B cell (primary cell): ENCODE results near the gene TIAM2. TPM values are rescaled to one million over a fixed set of nuclear protein-coding genes. Genes with fewer than 3 reads are reported as not detected.
"Not testable (repeated sequence)": the region's sequence is repeated elsewhere in the genome, so short reads cannot be mapped to it uniquely, and the experiment has no call there.

Source experiments
- ATAC-seq: fragments of 200-7000 bp; cut with Tn5 transposase; one replicate; pipeline ENCODE4 v1.10.0; 2021; ENCODE audit warnings: low read depth, mild to moderate bottlenecking, moderate number of reproducible peaks, moderate library complexity
- CTCF ChIA-PET: fragments of 350-600 bp; sonication (Branson Sonifier 250); formaldehyde crosslinking; loops from one replicate; lab custom pipeline; 2021; ENCODE audit warnings: antibody characterized with exemption, inconsistent platforms; lab: Charles Lee
- POLR2A ChIA-PET: fragments of 350-600 bp; sonication (Branson Sonifier 250); formaldehyde crosslinking; loops from one replicate; lab custom pipeline; 2021; ENCODE audit warnings: antibody characterized with exemption; lab: Charles Lee
- DNase-seq: peaks from one replicate; pipeline ENCODE4 v3.0.0; 2013
- H2AFZ ChIP-seq: 2 replicates; pipeline ENCODE4 v1.6.1; 2012; ENCODE audit warnings: mild to moderate bottlenecking, low read depth, low read length; ENCODE audit not compliant: insufficient read depth, poor library complexity, severe bottlenecking
- H3K27ac ChIP-seq, 2 donors: 1 replicate in 1 of 2; 2 replicates in 1 of 2; pipeline ENCODE4 v1.5.1; 2012 to 2013; ENCODE audit warnings: low read length in 2 of 2, mild to moderate bottlenecking in 2 of 2, moderate library complexity in 1 of 2
- H3K27me3 ChIP-seq, 4 experiments: fragments of 200-600 bp in 1 of 4; sonication (generic) in 1 of 4; replicated peaks in 1 of 4; 1 replicate in 2 of 4; 2 replicates in 2 of 4; pipeline versions ENCODE4 v1.6.1 to v1.7.0; 2013 to 2016; ENCODE audit warnings: low read length in 3 of 4, mild to moderate bottlenecking in 2 of 4, mixed read lengths in 1 of 4, moderate library complexity in 1 of 4; ENCODE audit not compliant: insufficient read depth in 4 of 4, control insufficient read depth in 3 of 4; ENCODE audit errors: control extremely low read depth in 1 of 4
- H3K36me3 ChIP-seq, 2 experiments: replicated peaks in 1 of 2; 1 replicate in 1 of 2; 2 replicates in 1 of 2; pipeline versions ENCODE4 v1.6.1 to v1.7.1; 2013; ENCODE audit warnings: low read length in 1 of 2; ENCODE audit not compliant: insufficient read depth in 2 of 2, control insufficient read depth in 1 of 2; ENCODE audit errors: control extremely low read depth in 1 of 2, extremely low read depth in 1 of 2
- H3K4me1 ChIP-seq, 2 donors: fragments of 200-600 bp in 1 of 2; sonication (generic) in 1 of 2; 1 replicate in 1 of 2; 2 replicates in 1 of 2; pipeline versions ENCODE4 v1.5.1 to v1.6.1; 2013 to 2017; ENCODE audit warnings: low read length in 2 of 2; ENCODE audit not compliant: control insufficient read depth in 2 of 2, insufficient read depth in 2 of 2
- H3K4me2 ChIP-seq: replicated peaks from 2 replicates; pipeline ENCODE3; 2012; ENCODE audit warnings: mild to moderate bottlenecking, low read depth, low read length; ENCODE audit not compliant: poor library complexity, severe bottlenecking
- H3K4me3 ChIP-seq, 5 experiments: fragments of 200-600 bp in 1 of 5; sonication (generic) in 1 of 5; 1 replicate in 3 of 5; 2 replicates in 2 of 5; pipeline versions ENCODE4 v1.5.1 to v1.7.0; 2011 to 2016; ENCODE audit warnings: low read length in 4 of 5, mild to moderate bottlenecking in 4 of 5, low read depth in 2 of 5, control low read depth in 1 of 5, moderate library complexity in 1 of 5; ENCODE audit not compliant: insufficient read depth in 1 of 5; ENCODE audit errors: control extremely low read depth in 1 of 5, extremely low read depth in 1 of 5
- H3K79me2 ChIP-seq: fragments of 200-600 bp; sonication (generic); one replicate; pipeline ENCODE4 v1.6.0; 2016; ENCODE audit warnings: low read length; ENCODE audit not compliant: control insufficient read depth, insufficient read depth
- H3K9ac ChIP-seq: fragments of 200-600 bp; sonication (generic); 2 replicates; pipeline ENCODE4 v1.6.1; 2017; ENCODE audit warnings: mild to moderate bottlenecking, low read length, moderate library complexity
- H3K9me3 ChIP-seq, 3 donors: one replicate each; pipeline versions ENCODE4 v1.6.1 to v1.7.1; 2013; ENCODE audit warnings: low read length in 2 of 3; ENCODE audit not compliant: control insufficient read depth in 2 of 3, insufficient read depth in 1 of 3; ENCODE audit errors: control extremely low read depth in 1 of 3
- H4K20me1 ChIP-seq: 2 replicates; pipeline ENCODE4 v1.6.0; 2012; ENCODE audit warnings: mild to moderate bottlenecking, low read length; ENCODE audit not compliant: insufficient read depth, control insufficient read depth, poor library complexity, severe bottlenecking
- H3K27ac Mint-ChIP-seq: one replicate; pipeline ENCODE4 v1.8.0; 2021; ENCODE audit warnings: mixed read lengths
- H3K27me3 Mint-ChIP-seq: one replicate; pipeline ENCODE4 v1.8.0; 2021; ENCODE audit warnings: mixed read lengths
- H3K4me1 Mint-ChIP-seq: one replicate; pipeline ENCODE4 v1.8.0; 2021; ENCODE audit warnings: mixed read lengths
- H3K4me3 Mint-ChIP-seq: one replicate; pipeline ENCODE4 v1.8.0; 2021; ENCODE audit warnings: mixed read lengths
- H3K9me3 Mint-ChIP-seq: one replicate; pipeline ENCODE4 v1.8.0; 2022; ENCODE audit warnings: mixed read lengths; ENCODE audit not compliant: insufficient read depth
- EZH2 ChIP-seq: IDR thresholded peaks from 2 replicates; pipeline ENCODE4 v1.6.1; 2012; ENCODE audit warnings: borderline replicate concordance, low read depth, mild to moderate bottlenecking, moderate library complexity, low read length; ENCODE audit not compliant: insufficient read depth, poor library complexity, severe bottlenecking
- whole genome bisulfite sequencing: methylation state at CpG from one replicate; pipeline ENCODE4 v1.1.5; 2013; ENCODE audit warnings: missing lambda C conversion rate; ENCODE audit not compliant: insufficient coverage; 5-methylcytosine and 5-hydroxymethylcytosine counted together
- intact Hi-C: fragments of 100-400 bp; cut with micrococcal nuclease; formaldehyde crosslinking; loops from one replicate; pipeline ENCODE4 v1.10.0; 2022
- polyA plus RNA-seq: library from polyadenylated mRNA; depleted of rRNA; stranded (reverse); fragments of >200 nt; gene quantifications from 2 replicates; pipeline ENCODE4 v1.2.3, GENCODE V29; 2012
- total RNA-seq, 2 donors: library from RNA; stranded (reverse); fragments of 120-200 nt in 1 of 2; gene quantifications; 1 replicate in 1 of 2; 2 replicates in 1 of 2; pipeline versions ENCODE4 v1.2.3 to v1.2.4, GENCODE V29; 2013 to 2022
- TF ChIP-seq, protein P1 (sequence below): fragments of 200-600 bp; IDR thresholded peaks from one replicate; pipeline ENCODE4 v1.8.0; 2022; ENCODE audit warnings: antibody characterized with exemption, mild to moderate bottlenecking

Gene TIAM2
- total and polyA plus RNA-seq, 2 donors (not counting 1 experiment from before 2014, with no cell fraction given), result 13.1 to 18.8 TPM

DNA sequence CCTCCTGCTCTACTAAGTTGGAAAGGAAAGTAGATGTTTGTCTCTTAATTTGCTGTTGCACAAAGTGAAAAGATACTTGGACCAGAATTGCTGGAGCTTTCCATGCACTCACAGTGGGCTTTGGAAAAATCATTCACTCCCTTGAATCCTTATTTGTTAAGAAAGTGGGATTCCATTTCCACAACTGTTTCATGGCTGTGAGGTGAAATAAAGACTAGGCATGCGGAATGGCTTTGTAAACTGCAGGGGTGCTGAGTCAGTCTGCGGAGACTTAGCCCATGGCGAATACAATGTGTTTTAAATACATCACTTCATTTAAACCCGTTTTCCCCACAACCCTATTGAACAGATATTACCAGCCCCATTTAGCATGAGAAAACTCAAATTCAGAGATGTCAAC, 231.9 kb downstream of the TIAM2 start:
- Histone ChIP-seq H2AFZ (no peak overlapping the region), H3K4me2 (no peak overlapping the region), H3K27ac (no peak overlapping the region), H3K4me3 (no peak overlapping the region), H3K9ac (no peak overlapping the region), H3K4me1 (no peaks in the 10 kb centered on the region), H3K27me3 (no peaks in the 10 kb centered on the region), H3K9me3 (peaks cover 0 to 5% (median 0%) of the 10 kb centered on the region in 3 donors), H3K36me3 (no peaks in the 10 kb centered on the region), H4K20me1 (no peaks in the 10 kb centered on the region), H3K79me2 (no peaks in the 10 kb centered on the region)
- Mint-ChIP-seq H3K4me3 (no peak overlapping the region), H3K27me3 (no peaks in the 10 kb centered on the region), H3K9me3 (no peaks in the 10 kb centered on the region), H3K27ac (no peak overlapping the region), H3K4me1 (peaks cover 4% of the 10 kb centered on the region)
- intact Hi-C loops, result no loop called here
- POLR2A ChIA-PET, result no interaction called here
- CTCF ChIA-PET, result interaction anchor here (1.0 kb wide), 1 partner anchor 299 kb away, joined by 3 read pairs; no protein-coding TSS in a partner anchor
- no peak for DNase-seq
- 94% methylated on average over 2 of the region's 4 CpGs for WGBS
- ATAC-seq, result no peak
- TF ChIP-seq, protein P1, sequence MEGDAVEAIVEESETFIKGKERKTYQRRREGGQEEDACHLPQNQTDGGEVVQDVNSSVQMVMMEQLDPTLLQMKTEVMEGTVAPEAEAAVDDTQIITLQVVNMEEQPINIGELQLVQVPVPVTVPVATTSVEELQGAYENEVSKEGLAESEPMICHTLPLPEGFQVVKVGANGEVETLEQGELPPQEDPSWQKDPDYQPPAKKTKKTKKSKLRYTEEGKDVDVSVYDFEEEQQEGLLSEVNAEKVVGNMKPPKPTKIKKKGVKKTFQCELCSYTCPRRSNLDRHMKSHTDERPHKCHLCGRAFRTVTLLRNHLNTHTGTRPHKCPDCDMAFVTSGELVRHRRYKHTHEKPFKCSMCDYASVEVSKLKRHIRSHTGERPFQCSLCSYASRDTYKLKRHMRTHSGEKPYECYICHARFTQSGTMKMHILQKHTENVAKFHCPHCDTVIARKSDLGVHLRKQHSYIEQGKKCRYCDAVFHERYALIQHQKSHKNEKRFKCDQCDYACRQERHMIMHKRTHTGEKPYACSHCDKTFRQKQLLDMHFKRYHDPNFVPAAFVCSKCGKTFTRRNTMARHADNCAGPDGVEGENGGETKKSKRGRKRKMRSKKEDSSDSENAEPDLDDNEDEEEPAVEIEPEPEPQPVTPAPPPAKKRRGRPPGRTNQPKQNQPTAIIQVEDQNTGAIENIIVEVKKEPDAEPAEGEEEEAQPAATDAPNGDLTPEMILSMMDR, result no peak
- no peak for TF ChIP-seq EZH2

DNA sequence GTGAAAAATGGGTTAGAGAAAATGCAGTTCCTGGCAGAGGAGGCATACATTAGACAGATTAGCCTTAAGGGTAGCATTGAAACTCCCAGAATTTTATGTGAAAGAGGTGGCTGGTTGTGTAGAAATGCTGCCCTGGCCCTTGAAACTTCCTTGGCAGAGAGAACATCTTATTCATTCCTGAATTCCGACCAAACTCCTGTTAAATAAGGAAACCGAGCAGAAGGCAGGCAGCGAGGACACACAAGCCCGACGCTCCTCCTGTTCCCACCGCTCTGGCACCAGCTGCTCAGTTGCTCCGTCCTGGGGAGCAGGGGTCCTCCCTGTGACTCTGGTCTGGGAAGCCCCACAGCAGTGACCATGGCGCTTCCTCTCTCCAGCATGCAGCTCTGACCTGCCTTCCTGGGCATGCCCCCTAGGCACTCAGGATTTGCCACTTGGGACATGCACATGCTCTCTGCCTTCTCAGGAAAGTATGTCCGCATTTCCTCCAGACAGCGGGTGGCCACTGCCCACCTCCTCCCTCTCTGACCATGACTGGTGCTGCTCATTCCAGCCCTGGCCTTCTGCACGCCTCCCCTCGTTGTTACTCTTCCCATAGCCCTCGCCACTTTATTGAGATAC, 233.5 kb downstream of the TIAM2 start:
- Mint-ChIP-seq H3K27me3 (no peaks in the 10 kb centered on the region), H3K4me1 (peaks cover 4% of the 10 kb centered on the region), H3K27ac (no peak overlapping the region), H3K4me3 (no peak overlapping the region), H3K9me3 (no peaks in the 10 kb centered on the region)
- 98% methylated on average over 12 of the region's 13 CpGs for WGBS
- ATAC-seq (no peak), DNase-seq (no peak)
- Histone ChIP-seq H3K4me1 (no peaks in the 10 kb centered on the region), H3K4me3 (no peak overlapping the region), H3K9ac (no peak overlapping the region), H3K79me2 (no peaks in the 10 kb centered on the region), H3K4me2 (no peak overlapping the region), H3K36me3 (no peaks in the 10 kb centered on the region), H3K9me3 (peaks cover 0 to 5% (median 0%) of the 10 kb centered on the region in 3 donors), H2AFZ (no peak overlapping the region), H3K27ac (no peak overlapping the region), H4K20me1 (no peaks in the 10 kb centered on the region), H3K27me3 (no peaks in the 10 kb centered on the region)
- CTCF ChIA-PET, result no interaction called here
- POLR2A ChIA-PET, result no interaction called here
- TF ChIP-seq, protein P1, result no peak
- no peak for TF ChIP-seq EZH2
- intact Hi-C loops, result no loop called here

DNA sequence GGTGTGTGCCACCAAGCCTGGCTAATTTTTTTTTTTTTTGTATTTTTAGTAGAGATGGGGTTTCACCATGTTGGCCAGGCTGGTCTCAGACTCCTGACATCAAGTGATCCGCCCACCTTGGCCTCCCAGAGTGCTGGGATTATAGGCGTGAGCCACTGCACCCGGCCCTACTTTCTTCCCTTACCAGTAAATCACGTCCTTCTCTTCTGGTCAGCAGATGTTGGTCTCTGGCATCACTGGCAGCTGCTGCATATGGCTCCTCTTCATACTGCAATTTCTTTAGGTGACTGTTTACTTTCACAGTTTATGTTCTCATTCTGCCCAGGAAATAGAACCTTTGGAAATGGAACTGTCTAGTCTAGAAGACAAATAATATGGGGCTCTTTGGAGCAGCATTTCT, 235.9 kb downstream of the TIAM2 start:
- H3K9ac ChIP-seq, H3K36me3 ChIP-seq, H3K4me3 Mint-ChIP-seq, H3K9me3 ChIP-seq, H3K27me3 ChIP-seq, H3K4me3 ChIP-seq, H3K27me3 Mint-ChIP-seq, H4K20me1 ChIP-seq, H2AFZ ChIP-seq, intact Hi-C loops, H3K9me3 Mint-ChIP-seq, H3K79me2 ChIP-seq, H3K27ac ChIP-seq, H3K27ac Mint-ChIP-seq, H3K4me1 Mint-ChIP-seq, DNase-seq, ATAC-seq, H3K4me1 ChIP-seq, H3K4me2 ChIP-seq, POLR2A ChIA-PET: not testable (repeated sequence)
- CTCF ChIA-PET, result interaction anchor here (1.5 kb wide), 1 partner anchor 53 kb away, joined by 4 read pairs; no protein-coding TSS in a partner anchor
- 100% methylated on average over 3 of the region's 4 CpGs for WGBS
